Esophagus muscularis mucosa (tissue), 3 donors: ENCODE measurements around the gene MPC1L.
"Not testable (repeated sequence)": the region's sequence is repeated elsewhere in the genome, so short reads cannot be mapped to it uniquely, and the experiment has no call there.

Experiments used
- CTCF ChIP-seq, 3 experiments: fragments of 200-600 bp in 2 of 3; fragments of 450-650 bp in 1 of 3; sonication (generic) in 2 of 3; IDR thresholded peaks; one replicate each; pipeline ENCODE4 v1.5.1; 2017 to 2019; ENCODE audit warnings: antibody characterized with exemption in 3 of 3, mild to moderate bottlenecking in 2 of 3, moderate library complexity in 1 of 3
- POLR2A ChIP-seq: fragments of 450-650 bp; IDR thresholded peaks from one replicate; pipeline ENCODE4 v1.6.1; 2017; ENCODE audit warnings: antibody characterized with exemption, moderate library complexity, mild to moderate bottlenecking, low read depth

- not testable (repeated sequence) for TF ChIP-seq CTCF (IDR thresholded peaks at IDR 0.05); POLR2A
These were observed 41.0 kb upstream of the MPC1L start for GRCh38 chrX:40582178-40582577.
